Mesothelial cell of epicardium (in vitro differentiated cells): Measurements from ENCODE around the gene WDR36. TPM values are rescaled to one million over a fixed set of nuclear protein-coding genes. Genes with fewer than 3 reads are reported as not detected.

Experiments used
- DNase-seq, 2 experiments: peaks; one replicate each; pipeline ENCODE4 v3.0.0; 2021; ENCODE audit warnings: low spot score in 2 of 2; ENCODE audit not compliant: unreplicated experiment in 2 of 2
- H3K27ac Mint-ChIP-seq: 2 replicates; pipeline ENCODE4 v1.8.0; 2021; ENCODE audit warnings: mixed read lengths
- H3K27me3 Mint-ChIP-seq: 2 replicates; pipeline ENCODE4 v1.8.0; 2021; ENCODE audit warnings: low read depth, mixed read lengths
- H3K36me3 Mint-ChIP-seq: 2 replicates; pipeline ENCODE4 v1.8.0; 2021; ENCODE audit warnings: mixed read lengths
- H3K4me1 Mint-ChIP-seq: 2 replicates; pipeline ENCODE4 v1.8.0; 2021; ENCODE audit warnings: mixed read lengths
- H3K4me3 Mint-ChIP-seq: 2 replicates; pipeline ENCODE4 v1.8.0; 2021; ENCODE audit warnings: mild to moderate bottlenecking, moderate library complexity, mixed read lengths
- H3K9me3 Mint-ChIP-seq: 2 replicates; pipeline ENCODE4 v1.8.0; 2021; ENCODE audit warnings: mixed read lengths
- CTCF ChIP-seq: fragments of 200-600 bp; sonication (generic); IDR thresholded peaks from one replicate; pipeline ENCODE4 v1.5.0; 2021; ENCODE audit warnings: antibody characterized with exemption; ENCODE audit not compliant: unreplicated experiment
- total RNA-seq: library from RNA; stranded (reverse); gene quantifications from 3 replicates; pipeline ENCODE4 v1.2.1, GENCODE V29; 2021

WDR36 gene
- total RNA-seq, 1 donor from 2014 or later = 37.6 TPM

GRCh38 chr5:111063709-111064322 is 28.3 kb upstream of the WDR36 start:
- DNase-seq = no peak
- H3K4me3 Mint-ChIP-seq = no peak overlapping the region
- H3K4me1 Mint-ChIP-seq = no peaks in the 10 kb centered on the region
- H3K36me3 Mint-ChIP-seq = no peaks in the 10 kb centered on the region
- no peaks in the 10 kb centered on the region for H3K9me3 Mint-ChIP-seq
- no peak overlapping the region for H3K27ac Mint-ChIP-seq
- TF ChIP-seq CTCF = no peak
- peaks cover 33% of the 10 kb centered on the region for H3K27me3 Mint-ChIP-seq

- H3K27me3 Mint-ChIP-seq = peaks cover 59% of the 10 kb centered on the region
- no peak overlapping the region for H3K27ac Mint-ChIP-seq
- H3K9me3 Mint-ChIP-seq = no peaks in the 10 kb centered on the region
- H3K4me1 Mint-ChIP-seq = peaks cover 5% of the 10 kb centered on the region
- no peaks in the 10 kb centered on the region for H3K36me3 Mint-ChIP-seq
- no peak for DNase-seq
- no peak overlapping the region for H3K4me3 Mint-ChIP-seq
- no peak for TF ChIP-seq CTCF
These were observed 25.7 kb upstream of the WDR36 start for GRCh38 chr5:111066261-111066938.

GRCh38 chr5:111068213-111068612 is 23.9 kb upstream of the WDR36 start:
- TF ChIP-seq CTCF = no peak
- Mint-ChIP-seq H3K4me1 (peaks cover 10% of the 10 kb centered on the region), H3K4me3 (no peak overlapping the region), H3K9me3 (no peaks in the 10 kb centered on the region), H3K27ac (no peak overlapping the region), H3K27me3 (peaks cover 77% of the 10 kb centered on the region), H3K36me3 (no peaks in the 10 kb centered on the region)
- no peak for DNase-seq

- Mint-ChIP-seq H3K27me3 (peaks cover 89% of the 10 kb centered on the region), H3K4me1 (peaks cover 15% of the 10 kb centered on the region), H3K36me3 (no peaks in the 10 kb centered on the region), H3K9me3 (no peaks in the 10 kb centered on the region), H3K4me3 (peak overlapping the region; percentile 65), H3K27ac (no peak overlapping the region)
- no peak for DNase-seq
- TF ChIP-seq CTCF = no peak
These were observed 22.3 kb upstream of the WDR36 start for GRCh38 chr5:111069839-111070238.

- peak overlapping the region; percentile 65 for H3K4me3 Mint-ChIP-seq
- TF ChIP-seq CTCF = no peak
- H3K9me3 Mint-ChIP-seq = no peaks in the 10 kb centered on the region
- peaks cover 15% of the 10 kb centered on the region for H3K4me1 Mint-ChIP-seq
- H3K36me3 Mint-ChIP-seq = no peaks in the 10 kb centered on the region
- peak; percentile 22 to 60 for DNase-seq
- H3K27me3 Mint-ChIP-seq = peaks cover 95% of the 10 kb centered on the region
- no peak overlapping the region for H3K27ac Mint-ChIP-seq
These were observed 21.6 kb upstream of the WDR36 start for GRCh38 chr5:111070272-111071134.
